A549 treated with CORT108297 at 1 μM for 4 hours (cell line): ENCODE data around the gene HDAC7. TPM values are rescaled to one million over a fixed set of nuclear protein-coding genes. Genes with fewer than 3 reads are reported as not detected.

Source experiments
- total RNA-seq: library from RNA; stranded (reverse); fragments of 200-300 nt; extraction: Qiagen RNA extraction; gene quantifications from 5 replicates; pipeline ENCODE4 v1.2.3, GENCODE V29; 2022

The HDAC7 gene
- 42.3 to 59.0 TPM (median 51.3 TPM) in 5 replicates for total RNA-seq

GRCh38 chr12:47819896-47820630 is at the start of gene HDAC7:
Gene HDAC7, minus strand, starts transcription at chr12:47819903. Its CDS starts 118 bp downstream, at chr12:47819785.

DNA sequence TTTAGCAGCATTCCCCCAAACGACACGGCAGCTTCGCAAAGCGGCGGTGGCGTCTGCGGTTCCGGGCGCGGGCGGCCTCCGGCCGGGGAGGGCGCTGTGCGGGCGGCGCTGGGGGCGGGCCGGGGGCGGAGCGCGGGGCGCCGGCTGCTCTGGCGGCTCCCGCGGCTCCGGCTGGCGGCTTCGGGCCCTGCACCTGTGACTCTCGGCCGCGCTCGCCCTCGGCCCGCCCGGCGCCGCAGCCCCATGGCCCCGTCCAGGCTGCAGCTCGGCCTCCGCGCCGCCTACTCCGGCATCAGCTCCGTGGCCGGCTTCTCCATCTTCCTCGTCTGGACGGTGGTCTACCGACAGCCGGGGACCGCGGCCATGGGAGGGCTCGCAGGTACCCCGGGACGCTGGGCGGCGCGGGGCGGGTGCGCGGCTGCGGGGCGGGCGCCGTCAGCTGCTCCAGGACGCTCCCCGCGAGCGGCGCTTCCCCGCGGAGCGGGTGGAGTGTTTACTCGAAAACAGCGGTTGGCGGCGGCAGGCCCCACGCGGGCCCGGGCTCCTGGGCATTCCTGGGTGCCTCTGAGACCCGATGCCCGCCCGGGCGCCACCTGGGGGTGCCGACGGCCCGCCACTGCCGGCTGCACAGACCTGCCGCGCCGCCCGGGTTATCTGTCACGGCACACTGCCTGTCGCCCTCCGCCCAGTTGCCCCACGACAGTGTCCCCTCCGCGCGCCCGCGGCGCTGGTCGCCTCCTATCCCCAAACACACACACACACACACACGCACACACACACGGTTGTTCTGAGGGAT is 46.4 kb downstream of the HDAC7 start, which contains the start of gene SLC48A1:
SLC48A1 (plus strand) TSS at position 177 of the 796 bp plus-strand sequence; CDS start at position 244, 67 bp downstream.

GRCh38 chr12:47758834-47759690 is 60.6 kb downstream of the HDAC7 start, which contains the start of gene RAPGEF3:
Gene RAPGEF3, minus strand, starts transcription at chr12:47758880. Its CDS starts 324 bp downstream, at chr12:47758556.

Other genes with a start within 250 kb of the HDAC7 start
- gene RPAP3, start 113.9 kb downstream of the HDAC7 start, total RNA-seq = 36.4 to 59.7 TPM (median 42.6 TPM) in 5 replicates
- gene ENDOU, start 94.4 kb downstream of the HDAC7 start, total RNA-seq = not detected in 5 replicates
- 0.43 to 0.81 TPM (median 0.65 TPM) in 5 replicates for gene RAPGEF3, start 61.0 kb downstream of the HDAC7 start, total RNA-seq
- gene SLC48A1, start 46.7 kb downstream of the HDAC7 start, total RNA-seq = 22.1 to 34.2 TPM (median 29.0 TPM) in 5 replicates
- 2.6 to 3.1 TPM (median 2.8 TPM) in 5 replicates for gene VDR, start 85.1 kb upstream of the HDAC7 start, total RNA-seq
- 115 to 141 TPM (median 122 TPM) in 5 replicates for gene TMEM106C, start 143.7 kb upstream of the HDAC7 start, total RNA-seq
- 0.02 to 0.14 TPM (median 0.07 TPM) in 5 replicates for gene COL2A1, start 184.6 kb upstream of the HDAC7 start, total RNA-seq